ENCODE measurements around the gene ZC3H12A. TPM values are rescaled to one million over a fixed set of nuclear protein-coding genes. Genes with fewer than 3 reads are reported as not detected.

ZC3H12A gene
- total RNA-seq, 1 donor: 38.9 TPM

DNA sequence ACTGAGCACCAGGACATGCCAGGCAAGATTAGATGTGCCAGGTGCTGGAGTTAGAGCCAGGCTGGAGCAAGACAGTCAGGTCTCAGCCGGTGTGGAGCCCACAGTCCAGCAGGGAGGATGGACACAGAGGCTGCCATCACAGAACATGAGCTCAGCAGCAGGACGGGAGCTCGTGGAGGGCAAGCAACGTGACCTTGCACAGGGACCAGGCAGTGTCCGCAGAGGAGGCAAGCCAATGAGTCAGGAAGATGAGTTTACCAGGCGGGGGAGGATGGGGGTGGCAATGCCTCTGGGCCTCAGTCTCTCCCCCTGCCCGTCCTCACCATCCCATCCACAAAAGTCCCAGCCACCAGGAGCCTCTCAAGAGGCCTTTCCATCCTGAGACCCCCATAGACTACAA is 20.7 kb upstream of the ZC3H12A start:
- no peak for DNase-seq (ENCODE audit: low read depth)
- no peak overlapping the region for H3K4me3 ChIP-seq (ENCODE audit: low read depth, low read length)
- TF ChIP-seq, protein P1, sequence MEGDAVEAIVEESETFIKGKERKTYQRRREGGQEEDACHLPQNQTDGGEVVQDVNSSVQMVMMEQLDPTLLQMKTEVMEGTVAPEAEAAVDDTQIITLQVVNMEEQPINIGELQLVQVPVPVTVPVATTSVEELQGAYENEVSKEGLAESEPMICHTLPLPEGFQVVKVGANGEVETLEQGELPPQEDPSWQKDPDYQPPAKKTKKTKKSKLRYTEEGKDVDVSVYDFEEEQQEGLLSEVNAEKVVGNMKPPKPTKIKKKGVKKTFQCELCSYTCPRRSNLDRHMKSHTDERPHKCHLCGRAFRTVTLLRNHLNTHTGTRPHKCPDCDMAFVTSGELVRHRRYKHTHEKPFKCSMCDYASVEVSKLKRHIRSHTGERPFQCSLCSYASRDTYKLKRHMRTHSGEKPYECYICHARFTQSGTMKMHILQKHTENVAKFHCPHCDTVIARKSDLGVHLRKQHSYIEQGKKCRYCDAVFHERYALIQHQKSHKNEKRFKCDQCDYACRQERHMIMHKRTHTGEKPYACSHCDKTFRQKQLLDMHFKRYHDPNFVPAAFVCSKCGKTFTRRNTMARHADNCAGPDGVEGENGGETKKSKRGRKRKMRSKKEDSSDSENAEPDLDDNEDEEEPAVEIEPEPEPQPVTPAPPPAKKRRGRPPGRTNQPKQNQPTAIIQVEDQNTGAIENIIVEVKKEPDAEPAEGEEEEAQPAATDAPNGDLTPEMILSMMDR (IDR thresholded peaks at IDR 0.05; ENCODE audit: insufficient read depth, low read depth, low read length): peak; percentile 1

DNA sequence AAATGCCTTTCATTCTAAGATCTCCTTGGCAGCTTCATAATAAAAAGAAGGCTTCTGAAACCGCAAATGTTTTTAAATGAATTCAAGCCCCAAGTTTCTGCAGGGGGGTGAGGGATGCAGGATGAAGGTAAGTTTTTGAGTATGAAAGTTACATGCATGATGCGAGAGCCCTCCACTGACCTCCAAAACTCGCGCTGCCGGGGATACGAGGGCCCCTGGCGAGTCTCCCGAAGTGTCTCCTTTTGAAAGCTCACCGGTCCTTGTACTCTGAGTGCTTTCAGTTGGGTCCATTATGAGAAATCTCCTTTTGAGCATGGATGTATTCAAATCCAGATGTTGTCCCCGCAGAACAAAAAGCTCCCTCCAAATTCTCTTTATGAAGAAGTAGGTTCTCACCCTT is 18.9 kb upstream of the ZC3H12A start:
- TF ChIP-seq, protein P1 (IDR thresholded peaks at IDR 0.05; ENCODE audit: insufficient read depth, low read depth, low read length): no peak
- no peak for DNase-seq (ENCODE audit: low read depth)
- H3K4me3 ChIP-seq (ENCODE audit: low read depth, low read length): no peak overlapping the region

DNA sequence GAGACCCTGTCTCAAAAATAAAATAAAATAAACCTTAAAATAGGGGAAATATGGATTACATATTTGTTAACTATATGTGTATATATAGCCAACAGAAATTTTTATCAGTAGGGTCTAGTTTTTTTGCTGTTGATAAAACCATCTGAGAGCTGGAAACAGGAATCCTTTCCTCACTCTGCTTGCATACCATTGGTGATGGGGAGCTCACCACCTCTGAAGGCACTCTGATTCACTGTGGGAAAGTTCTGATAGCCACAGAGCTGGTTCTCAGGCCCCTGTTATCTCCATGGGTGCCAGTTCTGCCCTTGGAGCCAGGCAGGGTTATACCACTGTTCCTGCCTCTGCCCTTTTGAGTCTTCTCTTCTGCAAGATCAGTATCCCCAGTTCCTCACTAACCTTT is 17.8 kb upstream of the ZC3H12A start:
- TF ChIP-seq, protein P1 (IDR thresholded peaks at IDR 0.05; ENCODE audit: insufficient read depth, low read depth, low read length): no peak
- H3K4me3 ChIP-seq (ENCODE audit: low read depth, low read length): no peak overlapping the region
- no peak for DNase-seq (ENCODE audit: low read depth)

DNA sequence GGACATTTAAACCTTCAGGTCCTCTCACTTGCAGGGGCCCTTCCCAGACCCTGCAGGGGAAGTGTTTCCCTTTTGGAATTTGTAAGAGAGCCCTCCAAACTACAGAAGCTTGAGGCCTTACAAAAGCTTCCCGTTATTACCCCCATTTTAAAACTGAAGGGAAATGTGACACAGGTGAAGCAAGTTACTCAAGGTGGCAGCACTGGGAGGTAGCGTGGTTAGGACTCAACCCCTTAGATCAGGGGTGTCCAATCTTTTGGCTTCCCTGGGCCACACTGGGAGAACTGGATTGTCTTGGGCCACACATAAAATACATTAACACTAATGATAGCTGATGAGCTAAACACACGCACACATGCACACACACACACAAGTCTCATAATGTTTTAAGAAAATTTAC is 15.8 kb upstream of the ZC3H12A start:
- TF ChIP-seq, protein P1 (IDR thresholded peaks at IDR 0.05; ENCODE audit: insufficient read depth, low read depth, low read length): no peak
- no peak overlapping the region for H3K4me3 ChIP-seq (ENCODE audit: low read depth, low read length)
- no peak for DNase-seq (ENCODE audit: low read depth)

- DNase-seq (ENCODE audit: low read depth): no peak
- TF ChIP-seq, protein P1 (IDR thresholded peaks at IDR 0.05; ENCODE audit: insufficient read depth, low read depth, low read length): no peak
These were observed 12.5 kb upstream of the ZC3H12A start for GRCh38 chr1:37461698-37462436.

GRCh38 chr1:37464443-37464842 is 9.9 kb upstream of the ZC3H12A start:
- DNase-seq (ENCODE audit: low read depth): no peak
- TF ChIP-seq, protein P1 (IDR thresholded peaks at IDR 0.05; ENCODE audit: insufficient read depth, low read depth, low read length): no peak
- H3K4me3 ChIP-seq (ENCODE audit: low read depth, low read length): no peak overlapping the region

More at GRCh38 chr1:37461698-37462436, 12.5 kb upstream of the ZC3H12A start:
- H3K4me3 ChIP-seq (ENCODE audit: low read depth, low read length): no peak overlapping the region

All from fibroblast of villous mesenchyme (primary cell).